Skeletal muscle cell (primary cell): Measurements from ENCODE around the gene HSD17B3.
"Not testable (repeated sequence)": the region's sequence is repeated elsewhere in the genome, so short reads cannot be mapped to it uniquely, and the experiment has no call there.

ENCODE experiments used
- DNase-seq: peaks from one replicate; pipeline ENCODE4 v3.0.0-alpha.2; 2010; ENCODE audit warnings: low read depth
- H3K4me3 ChIP-seq: 2 replicates; pipeline ENCODE4 v1.5.1; 2011; ENCODE audit warnings: low read depth, mild to moderate bottlenecking, control low read depth, low read length, moderate library complexity

Gene HSD17B3

GRCh38 chr9:96206156-96206751 lies 95.7 kb downstream of the HSD17B3 start:
- H3K4me3 ChIP-seq, result no peak overlapping the region
- DNase-seq, result no peak

- DNase-seq, result no peak
- H3K4me3 ChIP-seq, result no peak overlapping the region
Observed at GRCh38 chr9:96204853-96205252, 97.1 kb downstream of the HSD17B3 start.

- no peak overlapping the region for H3K4me3 ChIP-seq
- no peak for DNase-seq
Observed at GRCh38 chr9:96203867-96204501, 98.0 kb downstream of the HSD17B3 start.

GRCh38 chr9:96202971-96203780 lies 98.8 kb downstream of the HSD17B3 start:
- no peak overlapping the region for H3K4me3 ChIP-seq
- DNase-seq, result no peak

- H3K4me3 ChIP-seq, result no peak overlapping the region
- DNase-seq, result no peak
Observed at GRCh38 chr9:96201140-96201539, 100.8 kb downstream of the HSD17B3 start.

GRCh38 chr9:96199006-96199405 lies 103.0 kb downstream of the HSD17B3 start:
- DNase-seq, result no peak
- no peak overlapping the region for H3K4me3 ChIP-seq

GRCh38 chr9:96195541-96195940 lies 106.4 kb downstream of the HSD17B3 start:
- DNase-seq, result no peak
- no peak overlapping the region for H3K4me3 ChIP-seq

GRCh38 chr9:96193236-96193755 lies 108.7 kb downstream of the HSD17B3 start:
- no peak for DNase-seq
- H3K4me3 ChIP-seq, result no peak overlapping the region

GRCh38 chr9:96192710-96193109 lies 109.3 kb downstream of the HSD17B3 start:
- no peak for DNase-seq
- no peak overlapping the region for H3K4me3 ChIP-seq

- no peak overlapping the region for H3K4me3 ChIP-seq
- DNase-seq, result no peak
Observed at GRCh38 chr9:96189995-96190394, 112.0 kb downstream of the HSD17B3 start.

- not testable (repeated sequence) for H3K4me3 ChIP-seq, DNase-seq
Observed at GRCh38 chr9:96189581-96189980, 112.4 kb downstream of the HSD17B3 start.

GRCh38 chr9:96188571-96188970 lies 113.4 kb downstream of the HSD17B3 start:
- H3K4me3 ChIP-seq, result no peak overlapping the region
- no peak for DNase-seq

- H3K4me3 ChIP-seq, result no peak overlapping the region
Observed at GRCh38 chr9:96187151-96187555, 114.8 kb downstream of the HSD17B3 start.

GRCh38 chr9:96186591-96187011 lies 115.4 kb downstream of the HSD17B3 start:
- no peak for DNase-seq
- no peak overlapping the region for H3K4me3 ChIP-seq

More at GRCh38 chr9:96187151-96187555, 114.8 kb downstream of the HSD17B3 start:
- no peak for DNase-seq

GRCh38 chr9:96185518-96186156 lies 116.3 kb downstream of the HSD17B3 start:
- H3K4me3 ChIP-seq, result no peak overlapping the region
- DNase-seq, result no peak
